Right atrium auricular region (tissue), 2 donors: ENCODE results near the gene RAB14. TPM values are rescaled to one million over a fixed set of nuclear protein-coding genes. Genes with fewer than 3 reads are reported as not detected.

ENCODE experiments used
- DNase-seq: peaks from one replicate; pipeline ENCODE4 v3.0.0-alpha.2; 2019; ENCODE audit warnings: low spot score
- H3K27ac ChIP-seq, 2 donors: fragments of 200-600 bp; sonication (generic); 1 replicate in 1 of 2; 2 replicates in 1 of 2; pipeline ENCODE4 v1.5.1; 2016 to 2019
- H3K27me3 ChIP-seq, 2 donors: fragments of 200-600 bp; sonication (generic); one replicate each; pipeline versions ENCODE4 v1.5.1 to v1.6.0; 2017 to 2019
- H3K36me3 ChIP-seq: fragments of 200-600 bp; sonication (generic); one replicate; pipeline ENCODE4 v1.5.1; 2016
- H3K4me1 ChIP-seq, 2 donors: fragments of 200-600 bp; sonication (generic); one replicate each; pipeline versions ENCODE4 v1.5.1 to v1.6.0; 2017 to 2019
- H3K4me3 ChIP-seq, 2 donors: fragments of 200-600 bp; sonication (generic); 1 replicate in 1 of 2; 2 replicates in 1 of 2; pipeline ENCODE4 v1.5.1; 2017 to 2019; ENCODE audit warnings: mild to moderate bottlenecking in 1 of 2, moderate library complexity in 1 of 2
- H3K9me3 ChIP-seq, 2 donors: fragments of 200-600 bp; sonication (generic); one replicate each; pipeline ENCODE4 v1.5.1; 2019
- total RNA-seq, 2 donors: library from RNA; depleted of rRNA; stranded (reverse); fragments of >200 nt; gene quantifications; one replicate each; pipeline ENCODE4 v1.1.0, GENCODE V29; 2016
- TF ChIP-seq, protein P1 (sequence below), 2 donors: fragments of 200-600 bp; sonication (generic); IDR thresholded peaks; one replicate each; pipeline ENCODE4 v1.5.1; 2019; ENCODE audit warnings: antibody characterized with exemption in 2 of 2

The RAB14 gene
- total RNA-seq, 2 donors from 2014 or later, result 26.8 to 27.8 TPM

DNA sequence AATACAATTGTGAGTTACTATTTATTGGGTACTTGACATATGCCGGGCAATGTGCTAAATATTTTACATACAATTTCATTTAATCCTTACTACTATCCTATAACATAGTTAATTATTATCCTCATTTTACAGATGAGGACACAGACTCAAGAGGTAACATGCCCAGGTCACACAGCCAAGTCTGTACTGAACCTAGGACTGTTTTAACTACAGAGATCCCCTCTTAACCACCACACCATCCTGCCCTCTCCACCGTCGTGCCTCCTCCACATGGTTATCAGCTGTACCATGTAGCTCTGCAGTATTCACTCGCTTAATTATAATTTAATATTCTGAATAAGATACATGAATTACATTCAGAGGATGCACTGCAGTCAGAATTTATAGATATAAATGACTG, 5.3 kb downstream of the RAB14 start:
- DNase-seq, result no peak
- H3K27me3 ChIP-seq, result no peaks in the 10 kb centered on the region
- peaks cover 0 to 94% of the 10 kb centered on the region in 2 donors for H3K4me1 ChIP-seq
- TF ChIP-seq, protein P1, sequence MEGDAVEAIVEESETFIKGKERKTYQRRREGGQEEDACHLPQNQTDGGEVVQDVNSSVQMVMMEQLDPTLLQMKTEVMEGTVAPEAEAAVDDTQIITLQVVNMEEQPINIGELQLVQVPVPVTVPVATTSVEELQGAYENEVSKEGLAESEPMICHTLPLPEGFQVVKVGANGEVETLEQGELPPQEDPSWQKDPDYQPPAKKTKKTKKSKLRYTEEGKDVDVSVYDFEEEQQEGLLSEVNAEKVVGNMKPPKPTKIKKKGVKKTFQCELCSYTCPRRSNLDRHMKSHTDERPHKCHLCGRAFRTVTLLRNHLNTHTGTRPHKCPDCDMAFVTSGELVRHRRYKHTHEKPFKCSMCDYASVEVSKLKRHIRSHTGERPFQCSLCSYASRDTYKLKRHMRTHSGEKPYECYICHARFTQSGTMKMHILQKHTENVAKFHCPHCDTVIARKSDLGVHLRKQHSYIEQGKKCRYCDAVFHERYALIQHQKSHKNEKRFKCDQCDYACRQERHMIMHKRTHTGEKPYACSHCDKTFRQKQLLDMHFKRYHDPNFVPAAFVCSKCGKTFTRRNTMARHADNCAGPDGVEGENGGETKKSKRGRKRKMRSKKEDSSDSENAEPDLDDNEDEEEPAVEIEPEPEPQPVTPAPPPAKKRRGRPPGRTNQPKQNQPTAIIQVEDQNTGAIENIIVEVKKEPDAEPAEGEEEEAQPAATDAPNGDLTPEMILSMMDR (IDR thresholded peaks at IDR 0.05), result no peak
- H3K36me3 ChIP-seq, result no peaks in the 10 kb centered on the region
- no peak overlapping the region for H3K4me3 ChIP-seq
- H3K27ac ChIP-seq, result no peak overlapping the region
- no peaks in the 10 kb centered on the region for H3K9me3 ChIP-seq

DNA sequence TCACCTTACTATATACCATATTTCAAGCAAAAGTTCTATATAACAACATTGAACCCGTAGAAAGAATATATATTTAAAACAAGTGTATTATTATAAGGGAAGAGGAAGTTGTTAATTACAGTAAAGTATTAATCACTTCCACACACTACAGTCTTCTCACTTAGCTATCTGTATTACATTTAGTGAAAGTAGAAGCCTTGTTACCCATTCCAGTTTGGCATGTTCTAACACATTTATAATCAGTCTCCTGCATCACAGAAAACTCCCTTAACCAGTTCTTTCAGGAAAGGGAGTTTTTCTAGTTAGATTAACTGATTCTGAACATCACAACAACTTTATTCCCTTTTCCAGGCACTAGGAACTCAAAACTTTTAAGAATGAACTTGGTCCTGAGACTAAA, 6.9 kb downstream of the RAB14 start:
- Histone ChIP-seq H3K27me3 (no peaks in the 10 kb centered on the region), H3K9me3 (no peaks in the 10 kb centered on the region), H3K36me3 (no peaks in the 10 kb centered on the region), H3K4me3 (no peak overlapping the region), H3K4me1 (peaks cover 0 to 100% of the 10 kb centered on the region in 2 donors), H3K27ac (no peak overlapping the region)
- DNase-seq, result no peak
- TF ChIP-seq, protein P1 (IDR thresholded peaks at IDR 0.05), result no peak

DNA sequence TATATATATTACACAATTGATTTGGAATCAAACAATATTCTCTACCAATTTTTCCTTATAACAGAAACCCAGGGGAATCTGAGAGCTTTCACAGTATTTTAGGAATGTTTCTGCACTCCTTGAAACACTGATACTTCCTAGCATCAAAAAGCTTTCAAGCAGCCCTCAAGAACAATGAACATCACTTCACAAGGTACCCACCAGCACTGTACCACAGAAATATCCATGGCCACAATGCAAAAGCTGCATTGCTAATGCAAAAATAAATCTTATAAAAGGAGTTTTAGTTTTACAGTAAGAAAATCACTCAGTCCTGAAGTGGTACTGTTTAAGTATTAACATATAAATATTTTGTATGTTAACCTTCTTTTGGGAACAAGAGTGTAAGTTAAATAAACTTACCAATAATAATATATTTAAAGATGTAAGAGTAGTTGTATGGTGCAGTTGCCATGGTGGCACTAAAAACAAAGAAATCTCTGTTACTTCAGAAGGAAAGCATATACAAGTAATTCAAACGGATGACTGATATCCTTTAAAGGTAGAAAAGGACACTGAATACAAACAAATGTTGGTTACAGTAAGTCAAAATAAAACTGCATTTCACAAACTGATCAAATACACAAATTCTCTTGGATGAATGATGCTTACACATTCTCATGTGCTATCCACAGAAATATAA, 8.6 kb downstream of the RAB14 start:
- TF ChIP-seq, protein P1 (IDR thresholded peaks at IDR 0.05), result no peak
- Histone ChIP-seq H3K27me3 (no peaks in the 10 kb centered on the region), H3K9me3 (no peaks in the 10 kb centered on the region), H3K4me1 (peaks cover 0 to 84% of the 10 kb centered on the region in 2 donors), H3K4me3 (no peak overlapping the region), H3K27ac (no peak overlapping the region), H3K36me3 (no peaks in the 10 kb centered on the region)
- no peak for DNase-seq

DNA sequence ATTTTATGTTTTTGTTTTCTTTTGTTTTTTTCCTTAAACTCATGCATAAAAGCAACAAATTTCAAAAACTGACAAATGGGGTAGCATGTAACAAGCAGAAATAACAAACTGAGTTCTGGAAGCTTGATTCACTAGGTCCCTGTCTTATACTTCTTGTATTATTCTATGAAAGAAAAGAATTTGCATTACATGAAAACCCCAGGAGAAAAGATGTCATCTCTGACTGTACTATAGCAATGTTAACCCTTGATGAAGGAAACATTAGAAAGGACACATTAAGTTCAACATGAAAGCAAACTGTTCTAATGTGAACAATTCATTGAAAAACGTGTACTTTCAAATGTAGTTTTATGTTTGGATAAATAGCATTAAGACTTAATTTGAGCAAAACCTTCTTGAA, 9.2 kb downstream of the RAB14 start:
- DNase-seq, result no peak
- TF ChIP-seq, protein P1 (IDR thresholded peaks at IDR 0.05), result no peak
- peaks cover 0 to 82% of the 10 kb centered on the region in 2 donors for H3K4me1 ChIP-seq
- H3K27ac ChIP-seq, result no peak overlapping the region
- H3K27me3 ChIP-seq, result no peaks in the 10 kb centered on the region
- H3K4me3 ChIP-seq, result no peak overlapping the region
- no peaks in the 10 kb centered on the region for H3K9me3 ChIP-seq
- H3K36me3 ChIP-seq, result no peaks in the 10 kb centered on the region

DNA sequence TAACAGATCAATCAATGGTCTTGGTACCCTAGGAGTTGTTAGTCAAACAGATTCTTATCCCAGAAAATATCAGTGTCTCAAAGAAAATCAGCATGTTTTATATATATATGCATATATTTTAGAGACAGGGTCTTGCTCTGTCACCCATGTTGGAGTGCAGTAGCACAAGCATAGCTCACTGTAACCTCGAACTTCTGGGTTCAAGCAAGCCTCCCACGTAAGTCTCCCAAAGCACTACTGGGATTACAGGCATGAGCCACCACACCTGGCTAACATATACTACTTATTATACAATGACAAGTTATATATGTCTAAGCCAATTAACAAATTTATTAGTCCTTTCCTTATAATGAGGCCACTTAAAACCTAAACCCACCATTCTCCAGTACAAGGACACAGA, 10.4 kb downstream of the RAB14 start:
- H3K4me1 ChIP-seq, result peaks cover 0 to 75% of the 10 kb centered on the region in 2 donors
- no peaks in the 10 kb centered on the region for H3K9me3 ChIP-seq
- TF ChIP-seq, protein P1 (IDR thresholded peaks at IDR 0.05), result no peak
- no peak overlapping the region for H3K27ac ChIP-seq
- H3K36me3 ChIP-seq, result no peaks in the 10 kb centered on the region
- no peaks in the 10 kb centered on the region for H3K27me3 ChIP-seq
- no peak for DNase-seq
- no peak overlapping the region for H3K4me3 ChIP-seq

DNA sequence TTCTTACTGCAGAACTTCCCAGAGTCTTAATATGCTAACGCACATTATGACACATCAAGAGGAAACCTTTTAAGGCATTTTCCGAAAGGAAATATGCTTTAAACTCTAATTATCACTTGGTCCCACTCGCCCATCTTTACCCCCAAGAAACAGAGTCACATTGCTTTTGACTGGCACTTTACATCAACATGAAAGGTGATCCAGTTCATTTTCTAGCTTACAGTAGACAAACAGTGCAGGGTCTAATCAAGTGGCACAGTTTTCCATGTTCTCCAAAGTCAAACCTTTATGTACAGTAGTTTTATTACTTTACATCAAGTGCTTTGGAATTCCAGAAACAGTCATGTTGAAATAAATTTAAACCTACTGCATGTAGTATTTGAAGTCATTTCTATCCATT, 12.0 kb downstream of the RAB14 start:
- Histone ChIP-seq H3K27ac (no peak overlapping the region), H3K4me1 (peaks cover 0 to 73% of the 10 kb centered on the region in 2 donors), H3K36me3 (no peaks in the 10 kb centered on the region), H3K4me3 (no peak overlapping the region), H3K9me3 (no peaks in the 10 kb centered on the region), H3K27me3 (no peaks in the 10 kb centered on the region)
- no peak for DNase-seq
- TF ChIP-seq, protein P1 (IDR thresholded peaks at IDR 0.05), result no peak
